GM12872 (cell line): ENCODE results near the gene GLIPR2.

Experiments used
- TF ChIP-seq, protein P1 (sequence below): IDR thresholded peaks from 3 replicates; pipeline ENCODE4 v1.5.1; 2011; ENCODE audit warnings: low read depth, mild to moderate bottlenecking, low read length, moderate library complexity; ENCODE audit not compliant: insufficient read depth

The GLIPR2 gene

DNA sequence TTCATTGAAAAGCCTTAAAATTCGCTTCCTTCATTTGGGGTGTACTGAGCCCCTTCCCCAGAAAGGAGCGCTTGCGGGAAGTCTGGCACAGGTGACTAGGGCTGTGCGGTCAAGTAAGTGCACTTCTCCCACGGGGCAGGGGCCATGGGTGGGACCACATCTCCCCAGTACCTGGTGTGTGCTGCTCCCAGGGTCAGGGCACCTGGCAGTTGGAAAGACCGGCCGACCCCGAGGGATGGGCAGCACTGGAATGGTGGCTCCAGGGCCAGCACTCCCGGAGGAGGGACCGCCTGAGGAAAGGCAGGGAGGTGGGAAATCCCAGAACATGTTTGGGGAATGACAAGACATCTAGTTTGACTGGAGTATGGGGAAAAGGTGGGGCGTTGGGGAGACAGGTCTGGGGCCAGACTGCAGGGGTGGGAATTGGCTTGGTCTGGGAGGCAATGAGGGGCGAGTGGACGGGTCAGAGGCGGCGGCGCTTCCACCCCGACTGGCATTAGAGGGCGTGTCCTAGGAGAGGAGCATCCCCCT is 727 bp upstream of the GLIPR2 start:
- TF ChIP-seq, protein P1, sequence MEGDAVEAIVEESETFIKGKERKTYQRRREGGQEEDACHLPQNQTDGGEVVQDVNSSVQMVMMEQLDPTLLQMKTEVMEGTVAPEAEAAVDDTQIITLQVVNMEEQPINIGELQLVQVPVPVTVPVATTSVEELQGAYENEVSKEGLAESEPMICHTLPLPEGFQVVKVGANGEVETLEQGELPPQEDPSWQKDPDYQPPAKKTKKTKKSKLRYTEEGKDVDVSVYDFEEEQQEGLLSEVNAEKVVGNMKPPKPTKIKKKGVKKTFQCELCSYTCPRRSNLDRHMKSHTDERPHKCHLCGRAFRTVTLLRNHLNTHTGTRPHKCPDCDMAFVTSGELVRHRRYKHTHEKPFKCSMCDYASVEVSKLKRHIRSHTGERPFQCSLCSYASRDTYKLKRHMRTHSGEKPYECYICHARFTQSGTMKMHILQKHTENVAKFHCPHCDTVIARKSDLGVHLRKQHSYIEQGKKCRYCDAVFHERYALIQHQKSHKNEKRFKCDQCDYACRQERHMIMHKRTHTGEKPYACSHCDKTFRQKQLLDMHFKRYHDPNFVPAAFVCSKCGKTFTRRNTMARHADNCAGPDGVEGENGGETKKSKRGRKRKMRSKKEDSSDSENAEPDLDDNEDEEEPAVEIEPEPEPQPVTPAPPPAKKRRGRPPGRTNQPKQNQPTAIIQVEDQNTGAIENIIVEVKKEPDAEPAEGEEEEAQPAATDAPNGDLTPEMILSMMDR: no peak

GRCh38 chr9:36136894-36137391 is 410 bp downstream of the GLIPR2 start:
- TF ChIP-seq, protein P1: no peak

- TF ChIP-seq, protein P1: no peak
These were observed 965 bp downstream of the GLIPR2 start for GRCh38 chr9:36137392-36138004.

DNA sequence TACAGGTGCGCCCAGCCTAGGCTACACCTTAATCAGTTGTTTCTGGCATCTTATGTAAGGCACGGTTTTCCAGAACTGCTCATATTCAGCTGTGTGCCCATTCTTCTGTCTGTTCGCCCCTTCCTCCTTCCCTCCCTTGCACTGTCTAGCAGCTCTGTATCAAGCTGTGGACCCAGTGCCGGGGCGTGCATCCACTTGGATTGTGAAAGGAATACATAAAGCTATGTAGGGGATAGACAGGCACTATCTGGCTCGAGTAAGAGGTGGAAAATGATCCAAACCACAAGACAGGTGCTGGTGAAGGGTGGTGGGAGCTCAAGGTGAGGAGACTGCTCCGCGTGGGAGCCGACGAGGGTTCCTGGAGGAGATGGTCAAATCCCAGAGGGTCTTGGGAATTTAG is 2.0 kb downstream of the GLIPR2 start:
- TF ChIP-seq, protein P1: no peak

GRCh38 chr9:36138901-36139300 is 2.4 kb downstream of the GLIPR2 start:
- TF ChIP-seq, protein P1: no peak

- TF ChIP-seq, protein P1: no peak
These were observed 3.9 kb downstream of the GLIPR2 start for GRCh38 chr9:36140086-36141084.

DNA sequence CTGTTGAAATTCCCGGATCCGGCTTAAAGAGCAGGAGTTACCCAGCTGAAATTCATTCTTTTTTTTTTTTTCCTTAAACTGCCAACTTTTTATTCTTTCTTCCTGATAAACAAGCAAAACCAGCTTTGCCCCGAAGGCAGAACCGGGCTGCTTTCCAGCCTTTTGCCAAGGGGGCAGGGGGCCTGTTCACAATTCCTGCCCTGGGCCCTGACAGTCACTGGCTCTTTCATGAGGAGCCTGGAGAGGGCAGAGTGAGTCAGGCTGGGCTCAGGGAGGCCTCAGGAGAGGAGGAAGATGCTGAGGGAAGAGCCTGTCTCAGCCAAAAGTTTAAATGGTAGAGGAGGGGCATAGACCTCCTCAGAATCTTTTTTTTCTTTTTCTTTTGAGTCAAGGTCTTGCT is 4.8 kb downstream of the GLIPR2 start:
- TF ChIP-seq, protein P1: no peak
